ENCODE measurements around the gene CNTNAP2.

GRCh38 chr7:148348466-148348865, 2231.9 kb downstream of the CNTNAP2 start:
- no peak for TF ChIP-seq CTCF (IDR thresholded peaks at IDR 0.05)
- TF ChIP-seq EP300 (IDR thresholded peaks at IDR 0.05), result no peak
- no peak for TF ChIP-seq POLR2AphosphoS5 (IDR thresholded peaks at IDR 0.05)

All from suprapubic skin (tissue), 4 donors.